NCI-H82 (cell line): ENCODE results near the gene MRPS27.
A peak's percentile ranks its signal among the peaks of the same experiment; 100 is the strongest.

Experiments used
- DNase-seq: peaks from one replicate; lab custom pipeline; 2025; lab: John Stamatoyannopoulos, UW

The MRPS27 gene

DNA sequence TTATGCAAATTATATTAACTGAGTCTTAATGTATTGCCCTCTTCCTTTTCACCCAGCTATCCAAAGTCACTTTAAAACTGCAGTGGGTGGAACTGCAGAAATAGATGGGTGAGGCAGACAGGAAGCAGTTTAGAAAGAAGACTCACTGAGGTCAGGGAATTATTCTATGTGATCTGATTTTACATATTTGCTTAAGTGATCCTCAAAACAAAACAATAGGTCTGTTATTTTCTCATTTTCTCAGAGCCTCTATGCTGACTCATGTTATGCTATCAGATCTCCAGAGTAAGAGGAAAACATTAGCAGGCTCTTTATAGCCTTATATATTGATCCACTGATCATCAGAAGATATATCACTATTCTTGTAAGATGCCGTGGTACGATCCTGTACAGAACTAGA, 63.5 kb downstream of the MRPS27 start:
- DNase-seq = no peak

DNA sequence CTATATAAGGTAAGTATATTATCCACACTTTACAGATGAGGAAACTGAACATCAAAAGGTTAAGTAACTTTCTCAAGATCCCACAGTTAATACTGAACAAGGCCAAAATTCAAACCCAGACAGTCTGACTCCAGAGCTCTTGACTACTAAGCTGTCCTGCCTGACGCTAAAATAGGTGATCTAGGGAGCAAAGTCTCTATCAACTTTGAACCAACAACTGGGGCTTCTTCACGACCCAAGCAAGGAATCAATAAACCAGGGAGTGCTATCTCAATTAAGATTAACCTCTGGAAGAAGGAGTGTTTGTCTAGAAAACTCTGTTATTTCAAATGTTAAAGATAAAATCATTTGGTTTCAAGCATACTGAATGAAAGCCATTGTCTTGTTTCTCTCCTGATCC, 64.4 kb downstream of the MRPS27 start:
- DNase-seq = no peak

DNA sequence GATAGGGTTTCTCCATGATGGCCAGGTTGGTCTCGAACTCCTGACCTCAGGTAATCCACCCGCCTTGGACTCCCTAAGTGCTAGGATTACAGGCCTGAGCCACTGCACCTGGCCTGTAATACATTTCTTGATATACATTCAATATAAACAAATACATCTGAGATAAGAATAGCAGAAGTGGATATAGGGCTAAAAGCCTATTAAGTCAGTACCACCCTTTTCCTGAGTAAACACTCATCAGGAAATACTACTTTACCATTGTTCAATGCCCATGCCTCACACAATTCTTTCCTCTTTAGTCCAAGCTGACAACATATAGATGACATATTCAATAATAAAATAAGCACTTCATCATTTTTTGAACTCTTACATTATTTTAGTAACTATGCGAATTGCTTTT, 64.8 kb downstream of the MRPS27 start:
- no peak for DNase-seq

DNA sequence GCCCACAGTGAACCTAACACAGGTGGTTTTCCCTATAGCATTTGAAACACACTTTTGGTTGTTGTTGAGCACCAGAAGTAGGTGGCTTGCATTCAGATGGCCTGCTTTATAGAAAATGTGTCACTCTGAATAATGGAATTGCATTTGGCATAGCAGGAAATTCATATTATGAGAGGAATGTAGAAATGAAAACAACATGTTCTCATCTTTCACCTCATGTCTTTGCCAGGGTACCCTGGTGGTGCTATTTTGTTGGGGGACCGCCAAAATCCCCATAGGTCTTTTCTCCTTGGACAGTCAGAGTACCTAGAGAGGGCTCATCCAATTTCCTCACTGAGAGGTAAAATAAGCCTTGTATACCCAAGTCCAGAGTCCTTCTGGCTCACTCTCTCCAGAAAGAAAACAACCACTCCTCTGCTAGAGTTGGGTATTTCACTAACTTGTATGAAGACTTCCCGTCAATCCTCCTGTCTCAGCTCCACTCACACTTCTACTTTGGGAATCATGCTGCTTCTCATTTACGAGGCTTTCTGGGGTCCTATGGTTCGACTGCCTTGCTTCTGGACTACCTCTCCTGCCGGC, 67.4 kb downstream of the MRPS27 start:
- DNase-seq = no peak

GRCh38 chr5:72252008-72252407, 68.0 kb downstream of the MRPS27 start:
- no peak for DNase-seq

GRCh38 chr5:72251386-72251785, 68.7 kb downstream of the MRPS27 start:
- peak; percentile 44 for DNase-seq

DNA sequence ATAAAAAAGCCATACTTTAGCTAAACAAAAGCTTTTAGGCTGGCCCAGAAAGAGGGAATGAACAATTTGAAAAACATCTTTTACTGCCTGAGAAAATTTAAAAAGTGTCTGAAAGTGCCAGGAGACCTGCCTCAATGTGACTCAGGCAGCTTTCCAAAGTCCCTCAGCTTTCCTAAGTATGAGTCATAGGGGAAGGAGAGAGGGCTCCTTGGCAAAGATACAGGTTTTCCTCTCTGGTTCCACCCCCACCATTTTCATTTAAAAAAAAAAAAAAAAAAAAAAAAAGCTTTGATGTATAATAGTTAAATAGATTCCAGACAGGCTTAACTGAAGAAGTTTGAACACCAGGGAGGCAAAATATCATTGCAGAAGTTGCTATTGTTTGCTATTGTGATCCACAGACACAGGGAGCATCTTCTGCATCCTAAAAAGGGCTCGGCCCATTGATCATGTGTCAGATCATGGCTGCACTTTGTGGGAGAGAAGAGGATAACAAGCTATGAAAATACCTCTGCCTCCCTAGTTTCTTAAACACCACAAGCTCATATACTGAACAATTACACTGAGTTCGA, 71.5 kb downstream of the MRPS27 start:
- DNase-seq = no peak

- no peak for DNase-seq
Measured at GRCh38 chr5:72246954-72247442, 73.0 kb downstream of the MRPS27 start.

DNA sequence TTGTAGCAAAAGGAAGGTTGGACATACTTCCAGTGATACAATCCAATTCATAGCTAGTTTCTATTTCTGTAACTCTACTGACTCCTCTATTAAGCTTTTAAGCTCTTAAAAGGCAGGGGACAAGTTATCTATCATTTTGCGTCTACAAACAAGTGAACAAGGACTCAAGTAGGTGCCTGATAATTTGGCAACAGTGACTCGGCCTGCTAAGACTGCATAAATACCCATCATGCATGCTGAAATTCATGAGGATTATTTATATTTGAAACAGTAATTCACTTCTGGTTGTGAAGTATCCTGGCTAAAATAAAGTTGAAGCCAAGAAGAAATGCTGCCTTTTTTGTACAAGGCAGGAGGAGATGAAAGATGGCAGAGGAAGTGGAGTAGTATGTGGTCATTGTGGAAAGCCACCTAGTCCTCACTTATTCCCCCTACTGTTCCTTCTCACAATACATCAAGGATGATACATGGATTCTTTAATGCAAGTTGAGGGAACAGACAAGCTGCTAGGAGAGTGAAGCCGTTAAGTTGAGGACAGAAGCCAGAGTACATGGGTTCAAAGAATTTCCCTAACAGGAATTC, 74.0 kb downstream of the MRPS27 start:
- DNase-seq = peak; percentile 54

GRCh38 chr5:72245546-72245945, 74.5 kb downstream of the MRPS27 start:
- peak; percentile 66 for DNase-seq

GRCh38 chr5:72244862-72245371, 75.1 kb downstream of the MRPS27 start:
- peak; percentile 75 for DNase-seq

DNA sequence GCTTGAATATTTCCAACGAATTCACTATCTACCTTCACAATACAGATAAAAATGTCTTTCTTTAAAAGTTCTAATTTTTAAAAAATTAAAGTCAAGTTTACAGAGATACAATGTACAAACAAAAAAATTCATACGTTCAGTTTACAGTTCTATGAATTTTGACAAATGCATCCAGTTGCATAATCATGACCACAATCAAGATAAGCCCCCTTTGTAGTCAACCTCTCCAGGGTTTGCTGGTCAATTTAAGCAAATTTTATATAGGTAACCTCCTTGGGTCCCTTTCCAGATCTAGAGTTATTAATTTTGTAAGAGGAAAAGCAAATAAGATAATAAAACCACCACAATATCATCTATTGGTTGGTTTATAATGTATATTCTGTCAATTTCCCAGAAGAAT, 76.3 kb downstream of the MRPS27 start:
- DNase-seq = no peak

GRCh38 chr5:72242796-72243475, 77.1 kb downstream of the MRPS27 start:
- no peak for DNase-seq

DNA sequence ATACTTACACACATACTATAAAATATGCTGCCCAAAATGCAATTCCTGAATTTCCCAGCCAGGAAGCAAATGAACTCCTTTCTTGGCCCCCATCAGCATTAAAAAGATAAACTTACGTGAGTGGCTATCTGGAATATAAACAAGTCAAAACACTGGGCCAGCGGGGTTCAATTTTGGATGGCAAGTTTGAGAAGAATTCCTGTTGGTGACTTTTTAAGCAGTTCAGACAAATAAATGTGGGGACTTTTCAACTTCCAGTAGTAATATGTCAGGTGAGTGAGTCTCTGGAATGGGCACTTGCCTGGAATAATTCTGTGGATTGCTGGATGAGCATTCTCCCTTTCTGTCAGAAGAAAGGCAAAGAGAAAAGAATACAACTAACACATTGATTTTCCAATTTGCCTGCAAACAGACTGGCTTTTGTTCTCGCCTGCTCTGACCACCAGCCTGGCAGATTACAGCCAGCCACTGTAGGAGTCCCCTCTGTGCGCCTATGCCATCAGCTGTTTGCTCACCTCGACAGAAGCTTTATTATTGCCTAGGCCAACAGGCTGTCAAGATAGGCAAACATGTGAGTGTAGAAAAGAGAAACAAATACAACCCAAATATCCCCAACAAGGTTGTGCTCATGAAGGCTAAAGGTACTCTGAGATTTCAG, 78.6 kb downstream of the MRPS27 start:
- DNase-seq = no peak

GRCh38 chr5:72238712-72239445, 81.2 kb downstream of the MRPS27 start:
- no peak for DNase-seq

DNA sequence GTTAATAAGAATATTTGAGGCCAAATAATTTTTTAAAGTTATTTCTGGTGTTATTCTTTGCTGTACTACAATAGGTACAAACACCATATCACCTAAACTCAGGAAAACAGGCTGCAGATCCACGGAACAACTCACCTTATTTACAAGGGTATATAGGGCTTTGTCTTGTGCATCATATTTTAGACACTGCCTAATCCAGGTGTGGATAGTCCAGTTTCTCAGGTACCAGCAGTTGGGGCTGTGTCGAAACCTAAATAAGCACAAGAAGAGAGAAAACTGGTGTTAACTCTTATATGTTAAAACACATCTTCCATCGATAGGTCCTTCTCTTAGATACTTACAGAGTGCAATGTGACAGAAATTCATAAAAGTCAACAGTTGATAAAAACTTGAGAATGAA, 82.2 kb downstream of the MRPS27 start:
- DNase-seq = no peak

DNA sequence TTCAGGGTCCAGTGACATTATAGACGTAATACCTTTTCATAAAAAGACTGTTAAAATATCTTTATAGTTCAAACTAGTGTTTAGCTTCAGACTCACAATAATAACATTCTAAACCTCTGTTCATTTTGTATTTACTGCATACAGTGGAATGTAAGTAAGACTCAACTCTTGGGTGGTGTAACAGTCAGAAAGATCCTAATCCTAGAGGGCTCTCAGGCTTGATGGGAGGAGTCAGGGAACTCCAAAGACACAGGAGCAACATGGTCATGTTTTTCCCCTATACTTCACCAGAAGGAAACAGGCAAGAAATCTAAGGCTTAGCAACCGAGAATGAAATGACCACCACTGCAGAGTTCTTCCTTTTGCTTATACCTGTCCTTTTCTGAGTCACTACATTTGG, 82.6 kb downstream of the MRPS27 start:
- DNase-seq = no peak

DNA sequence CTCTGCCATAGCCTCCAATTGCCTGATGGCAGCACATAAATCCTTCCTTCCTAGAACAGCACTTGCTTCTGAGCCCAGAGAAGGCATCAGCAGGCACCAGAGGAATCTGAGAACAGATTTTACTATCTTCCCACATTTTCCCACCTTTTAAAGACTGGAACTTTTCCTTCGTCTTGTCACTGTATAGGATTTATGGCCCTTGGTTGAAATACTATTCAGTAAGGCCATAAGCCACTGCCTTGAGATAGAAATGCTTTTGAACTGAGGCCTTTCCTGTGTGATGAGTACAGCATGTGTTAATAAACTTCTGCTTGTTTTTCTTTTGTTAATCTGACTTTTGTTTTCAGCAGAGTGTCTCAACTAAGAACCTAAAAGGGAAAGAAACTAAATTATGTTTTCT, 84.3 kb downstream of the MRPS27 start:
- no peak for DNase-seq

DNA sequence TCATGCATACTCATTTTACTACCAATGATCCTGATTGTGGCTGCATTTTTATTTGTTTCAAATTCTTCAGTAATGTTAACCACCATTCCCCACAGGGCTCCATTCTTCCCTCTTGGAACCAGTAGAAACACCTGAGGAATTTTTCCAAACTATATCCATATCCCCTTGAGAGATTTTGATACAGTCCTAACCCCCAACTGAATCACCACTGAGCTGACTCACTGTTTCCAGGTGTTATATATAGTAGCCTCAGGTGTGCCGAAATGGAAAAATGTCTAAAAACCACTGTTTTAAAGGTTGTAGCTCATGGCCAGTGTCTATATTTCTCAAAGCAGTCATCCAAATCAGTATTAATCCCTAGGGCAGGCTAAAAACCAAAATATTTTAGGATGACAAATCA, 85.2 kb downstream of the MRPS27 start:
- DNase-seq = no peak

DNA sequence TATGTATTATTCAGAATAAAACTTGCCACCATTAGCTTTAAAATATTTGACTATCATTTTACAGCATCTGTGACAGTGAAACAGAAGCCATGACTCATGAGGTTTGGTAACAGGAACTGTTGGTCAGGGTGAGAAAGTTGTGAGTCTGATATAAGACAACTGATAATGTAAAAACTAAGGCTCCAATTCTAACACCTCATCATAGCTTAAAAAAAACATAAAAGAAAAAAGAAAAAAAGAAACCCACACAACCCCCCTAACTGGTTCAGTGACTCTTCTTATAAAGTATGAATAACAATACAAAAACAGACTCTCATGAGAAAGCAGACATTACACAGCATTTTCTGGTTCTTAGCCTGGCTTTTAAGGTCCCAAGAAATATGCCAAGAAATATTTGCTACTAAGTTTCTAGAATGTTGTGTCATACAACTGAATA, 85.8 kb downstream of the MRPS27 start:
- no peak for DNase-seq

DNA sequence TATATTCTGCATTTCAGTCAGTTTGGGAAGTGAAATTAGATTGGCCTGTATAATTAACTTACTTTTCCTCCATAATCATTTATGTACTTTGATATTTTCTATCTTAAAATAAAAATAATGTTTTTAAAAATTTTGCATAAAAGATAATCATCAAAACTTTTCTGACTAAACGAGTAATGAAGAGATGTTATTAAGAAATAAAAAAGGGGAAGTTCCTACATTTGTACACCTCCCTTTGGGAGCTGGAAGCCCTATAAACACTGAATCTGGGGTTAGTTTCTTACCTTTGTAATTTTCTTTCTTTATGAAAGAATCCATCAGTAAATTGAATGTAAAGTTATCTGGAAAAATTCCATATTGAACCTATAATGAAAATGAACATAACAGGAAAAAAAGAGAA, 86.2 kb downstream of the MRPS27 start:
- no peak for DNase-seq

GRCh38 chr5:72232838-72233237, 87.2 kb downstream of the MRPS27 start:
- DNase-seq = no peak
